IPS-15b (cell line): ENCODE results near the gene KLHL12.

Source experiments
- H3K27me3 ChIP-seq: one replicate; pipeline ENCODE4 v1.6.1; 2013; ENCODE audit warnings: low read length; ENCODE audit not compliant: control insufficient read depth, insufficient read depth
- H3K36me3 ChIP-seq: one replicate; pipeline ENCODE4 v1.6.1; 2013; ENCODE audit warnings: low read length; ENCODE audit not compliant: control insufficient read depth, insufficient read depth
- H3K4me1 ChIP-seq: one replicate; pipeline ENCODE4 v1.6.1; 2013; ENCODE audit warnings: mild to moderate bottlenecking, low read length; ENCODE audit not compliant: control insufficient read depth, insufficient read depth
- H3K4me3 ChIP-seq: one replicate; pipeline ENCODE4 v1.5.1; 2013; ENCODE audit warnings: low read depth, low read length
- H3K9ac ChIP-seq: one replicate; pipeline ENCODE4 v1.6.1; 2013; ENCODE audit warnings: low read depth, mild to moderate bottlenecking, low read length
- H3K9me3 ChIP-seq: one replicate; pipeline ENCODE4 v1.6.1; 2013; ENCODE audit warnings: mild to moderate bottlenecking, low read length; ENCODE audit not compliant: control insufficient read depth, insufficient read depth

The KLHL12 gene

GRCh38 chr1:202850593-202851362 lies 76.3 kb downstream of the KLHL12 start:
- Histone ChIP-seq H3K36me3 (no peaks in the 10 kb centered on the region), H3K9me3 (no peaks in the 10 kb centered on the region), H3K9ac (no peak overlapping the region), H3K4me1 (no peaks in the 10 kb centered on the region), H3K4me3 (no peak overlapping the region), H3K27me3 (no peaks in the 10 kb centered on the region)

- H3K9ac ChIP-seq, result no peak overlapping the region
- no peaks in the 10 kb centered on the region for H3K9me3 ChIP-seq
- H3K4me1 ChIP-seq, result no peaks in the 10 kb centered on the region
- H3K4me3 ChIP-seq, result no peak overlapping the region
- H3K36me3 ChIP-seq, result no peaks in the 10 kb centered on the region
- no peaks in the 10 kb centered on the region for H3K27me3 ChIP-seq
Measured at GRCh38 chr1:202848191-202848542, 78.9 kb downstream of the KLHL12 start.

- no peaks in the 10 kb centered on the region for H3K9me3 ChIP-seq
- no peaks in the 10 kb centered on the region for H3K36me3 ChIP-seq
- no peak overlapping the region for H3K4me3 ChIP-seq
- no peaks in the 10 kb centered on the region for H3K27me3 ChIP-seq
- H3K9ac ChIP-seq, result no peak overlapping the region
- no peaks in the 10 kb centered on the region for H3K4me1 ChIP-seq
Measured at GRCh38 chr1:202844935-202845334, 82.1 kb downstream of the KLHL12 start.

GRCh38 chr1:202844259-202844658 lies 82.8 kb downstream of the KLHL12 start:
- no peaks in the 10 kb centered on the region for H3K27me3 ChIP-seq
- no peak overlapping the region for H3K4me3 ChIP-seq
- no peaks in the 10 kb centered on the region for H3K36me3 ChIP-seq
- H3K9me3 ChIP-seq, result no peaks in the 10 kb centered on the region
- H3K4me1 ChIP-seq, result no peaks in the 10 kb centered on the region
- no peak overlapping the region for H3K9ac ChIP-seq

GRCh38 chr1:202843081-202843480 lies 84.0 kb downstream of the KLHL12 start:
- Histone ChIP-seq H3K4me1 (no peaks in the 10 kb centered on the region), H3K36me3 (no peaks in the 10 kb centered on the region), H3K9ac (no peak overlapping the region), H3K27me3 (no peaks in the 10 kb centered on the region), H3K9me3 (no peaks in the 10 kb centered on the region), H3K4me3 (no peak overlapping the region)
